DOHH2 (cell line): Measurements from ENCODE around the gene PML.

Source experiments
- H3F3A ChIP-seq: fragments of 200-600 bp; sonication (generic), shearing (Covaris generic); 2 replicates; pipeline ENCODE4 v1.6.0; 2016; ENCODE audit warnings: antibody characterized with exemption, mild to moderate bottlenecking; ENCODE audit not compliant: control insufficient read depth, insufficient read depth
- H3K27ac ChIP-seq: fragments of 200-600 bp; sonication (generic); 2 replicates; pipeline ENCODE4 v1.5.1; 2014; ENCODE audit warnings: low read depth, mild to moderate bottlenecking, low read length, moderate library complexity
- H3K27me3 ChIP-seq: fragments of 200-600 bp; sonication (generic); 2 replicates; pipeline ENCODE4 v1.6.1; 2014; ENCODE audit warnings: mild to moderate bottlenecking, low read length, mixed read lengths; ENCODE audit not compliant: control insufficient read depth
- H3K36me3 ChIP-seq: fragments of 200-600 bp; sonication (generic); 2 replicates; pipeline ENCODE4 v1.6.1; 2014; ENCODE audit warnings: mild to moderate bottlenecking, low read length, moderate library complexity, mixed read lengths; ENCODE audit not compliant: control insufficient read depth
- H3K4me1 ChIP-seq: fragments of 200-600 bp; sonication (generic); 2 replicates; pipeline ENCODE4 v1.6.1; 2014; ENCODE audit warnings: mild to moderate bottlenecking, low read length, mixed read lengths; ENCODE audit not compliant: control insufficient read depth
- H3K4me2 ChIP-seq: fragments of 200-600 bp; sonication (generic); 2 replicates; pipeline ENCODE4 v1.6.0; 2014; ENCODE audit warnings: mild to moderate bottlenecking, low read length, moderate library complexity
- H3K4me3 ChIP-seq: fragments of 200-600 bp; sonication (generic); 2 replicates; pipeline ENCODE4 v1.5.1; 2014; ENCODE audit warnings: mild to moderate bottlenecking, low read length, mixed read lengths
- H3K79me2 ChIP-seq: fragments of 200-600 bp; sonication (generic); 2 replicates; pipeline ENCODE4 v1.6.1; 2014; ENCODE audit warnings: mild to moderate bottlenecking, low read length, mixed read lengths; ENCODE audit not compliant: control insufficient read depth
- H3K9me2 ChIP-seq: fragments of 200-600 bp; sonication (generic); replicated peaks from 2 replicates; pipeline ENCODE4 v1.6.1; 2014; ENCODE audit warnings: mild to moderate bottlenecking, low read length, mixed read lengths; ENCODE audit not compliant: control insufficient read depth
- H3K9me3 ChIP-seq: fragments of 200-600 bp; sonication (generic); 2 replicates; pipeline ENCODE4 v1.6.1; 2014; ENCODE audit warnings: antibody characterized with exemption, low read length, mixed read lengths; ENCODE audit not compliant: control insufficient read depth, insufficient read depth
- H4K20me1 ChIP-seq: fragments of 200-600 bp; sonication (generic); 2 replicates; pipeline ENCODE4 v1.6.0; 2014; ENCODE audit warnings: low read depth, mild to moderate bottlenecking, antibody characterized with exemption, low read length, moderate library complexity; ENCODE audit not compliant: control insufficient read depth, insufficient read depth
- EZH2phosphoT487 ChIP-seq: fragments of 200-600 bp; sonication (generic); IDR thresholded peaks from 2 replicates; pipeline ENCODE4 v1.6.1; 2017; ENCODE audit warnings: borderline replicate concordance, mild to moderate bottlenecking, antibody characterized with exemption, low read length, moderate library complexity, mixed read lengths
- TF ChIP-seq, protein P1 (sequence below): fragments of 200-600 bp; sonication (generic); IDR thresholded peaks from one replicate; pipeline ENCODE4 v1.5.1; 2014; ENCODE audit warnings: antibody characterized with exemption, mild to moderate bottlenecking, low read depth, low read length; ENCODE audit not compliant: poor library complexity, severe bottlenecking

The PML gene

GRCh38 chr15:74022706-74023470 lies 28.4 kb downstream of the PML start:
- H4K20me1 ChIP-seq, result no peaks in the 10 kb centered on the region
- no peaks in the 10 kb centered on the region for H3K4me1 ChIP-seq
- H3K9me2 ChIP-seq, result no peaks in the 10 kb centered on the region
- no peak overlapping the region for H3K4me3 ChIP-seq
- no peaks in the 10 kb centered on the region for H3K79me2 ChIP-seq
- no peak overlapping the region for H3K4me2 ChIP-seq
- no peaks in the 10 kb centered on the region for H3K9me3 ChIP-seq
- no peak overlapping the region for H3K27ac ChIP-seq
- H3K27me3 ChIP-seq, result no peaks in the 10 kb centered on the region
- no peaks in the 10 kb centered on the region for H3F3A ChIP-seq
- H3K36me3 ChIP-seq, result no peaks in the 10 kb centered on the region
- TF ChIP-seq, protein P1, sequence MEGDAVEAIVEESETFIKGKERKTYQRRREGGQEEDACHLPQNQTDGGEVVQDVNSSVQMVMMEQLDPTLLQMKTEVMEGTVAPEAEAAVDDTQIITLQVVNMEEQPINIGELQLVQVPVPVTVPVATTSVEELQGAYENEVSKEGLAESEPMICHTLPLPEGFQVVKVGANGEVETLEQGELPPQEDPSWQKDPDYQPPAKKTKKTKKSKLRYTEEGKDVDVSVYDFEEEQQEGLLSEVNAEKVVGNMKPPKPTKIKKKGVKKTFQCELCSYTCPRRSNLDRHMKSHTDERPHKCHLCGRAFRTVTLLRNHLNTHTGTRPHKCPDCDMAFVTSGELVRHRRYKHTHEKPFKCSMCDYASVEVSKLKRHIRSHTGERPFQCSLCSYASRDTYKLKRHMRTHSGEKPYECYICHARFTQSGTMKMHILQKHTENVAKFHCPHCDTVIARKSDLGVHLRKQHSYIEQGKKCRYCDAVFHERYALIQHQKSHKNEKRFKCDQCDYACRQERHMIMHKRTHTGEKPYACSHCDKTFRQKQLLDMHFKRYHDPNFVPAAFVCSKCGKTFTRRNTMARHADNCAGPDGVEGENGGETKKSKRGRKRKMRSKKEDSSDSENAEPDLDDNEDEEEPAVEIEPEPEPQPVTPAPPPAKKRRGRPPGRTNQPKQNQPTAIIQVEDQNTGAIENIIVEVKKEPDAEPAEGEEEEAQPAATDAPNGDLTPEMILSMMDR, result no peak

GRCh38 chr15:74024687-74025086 lies 30.2 kb downstream of the PML start:
- Histone ChIP-seq H3F3A (no peaks in the 10 kb centered on the region), H3K27ac (no peak overlapping the region), H3K79me2 (no peaks in the 10 kb centered on the region), H3K4me1 (no peaks in the 10 kb centered on the region), H3K4me2 (no peak overlapping the region), H3K36me3 (no peaks in the 10 kb centered on the region), H3K27me3 (no peaks in the 10 kb centered on the region), H3K9me2 (no peaks in the 10 kb centered on the region), H3K4me3 (no peak overlapping the region), H3K9me3 (no peaks in the 10 kb centered on the region), H4K20me1 (no peaks in the 10 kb centered on the region; the same call in 1 of the 2 replicates)
- no peak for TF ChIP-seq EZH2phosphoT487

DNA sequence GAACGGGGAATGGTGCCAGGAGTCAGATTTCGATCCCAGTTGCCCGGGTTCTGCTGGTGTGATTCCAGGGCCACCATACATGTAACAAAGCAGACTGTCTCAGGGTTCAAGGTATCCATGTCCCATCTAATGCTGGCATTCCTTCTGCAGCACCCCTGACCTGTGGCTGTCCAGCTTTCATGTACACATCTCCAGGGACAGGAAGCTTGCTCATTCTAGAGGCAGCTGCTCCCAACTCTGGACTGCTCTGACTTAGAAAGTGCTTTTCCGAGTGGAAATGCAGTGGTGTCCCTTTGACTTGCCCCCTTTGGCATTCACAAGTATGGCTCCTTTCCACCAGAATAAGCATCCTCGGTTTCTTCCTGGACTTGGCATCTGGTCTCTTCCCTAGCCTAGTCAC lies 30.9 kb downstream of the PML start:
- H3K4me2 ChIP-seq, result no peak overlapping the region
- no peak overlapping the region for H3K4me3 ChIP-seq
- no peaks in the 10 kb centered on the region for H3K9me3 ChIP-seq
- no peaks in the 10 kb centered on the region for H3K36me3 ChIP-seq
- H4K20me1 ChIP-seq, result no peaks in the 10 kb centered on the region; the same call in 1 of the 2 replicates
- H3K4me1 ChIP-seq, result no peaks in the 10 kb centered on the region
- H3F3A ChIP-seq, result no peaks in the 10 kb centered on the region
- TF ChIP-seq, protein P1, result no peak
- no peak for TF ChIP-seq EZH2phosphoT487
- no peaks in the 10 kb centered on the region for H3K9me2 ChIP-seq
- no peaks in the 10 kb centered on the region for H3K27me3 ChIP-seq
- no peak overlapping the region for H3K27ac ChIP-seq
- H3K79me2 ChIP-seq, result no peaks in the 10 kb centered on the region

- no peaks in the 10 kb centered on the region for H3K36me3 ChIP-seq
- no peak overlapping the region for H3K4me2 ChIP-seq
- no peaks in the 10 kb centered on the region for H3K27me3 ChIP-seq
- no peaks in the 10 kb centered on the region for H3K9me3 ChIP-seq
- H3K4me1 ChIP-seq, result no peaks in the 10 kb centered on the region
- H4K20me1 ChIP-seq, result no peaks in the 10 kb centered on the region; the same call in 1 of the 2 replicates
- no peak overlapping the region for H3K27ac ChIP-seq
- no peak overlapping the region for H3K4me3 ChIP-seq
- TF ChIP-seq EZH2phosphoT487, result no peak
- TF ChIP-seq, protein P1, result no peak
- no peaks in the 10 kb centered on the region for H3F3A ChIP-seq
- H3K9me2 ChIP-seq, result no peaks in the 10 kb centered on the region
- H3K79me2 ChIP-seq, result no peaks in the 10 kb centered on the region
These were observed 33.2 kb downstream of the PML start for GRCh38 chr15:74027688-74028087.
